MCF 10A (cell line): ENCODE results near the gene SVIL. TPM values are rescaled to one million over a fixed set of nuclear protein-coding genes. Genes with fewer than 3 reads are reported as not detected.
A peak's percentile ranks its signal among the peaks of the same experiment; 100 is the strongest.
"Not testable (repeated sequence)": the region's sequence is repeated elsewhere in the genome, so short reads cannot be mapped to it uniquely, and the experiment has no call there.

Experiments used
- BruUV-seq: library from RNA; stranded (reverse); fragments of 400-500 nt; replicated peaks from 2 replicates; lab custom pipeline; 2021; lab: Mats Ljungman, UMichigan
- CTCF ChIA-PET: fragments of 300-600 bp; sonication (Branson Sonifier 250); formaldehyde crosslinking; extraction: SDS; loops from one replicate; lab custom pipeline; 2021; ENCODE audit warnings: antibody characterized with exemption, inconsistent platforms; lab: Yijun Ruan, JAX
- POLR2A ChIA-PET: fragments of 300-600, 350-650 bp; sonication (Branson Sonifier 250); formaldehyde crosslinking; extraction: SDS; loops from one replicate; lab custom pipeline; 2020; ENCODE audit warnings: antibody characterized with exemption, inconsistent platforms; lab: Yijun Ruan, JAX
- DNase-seq: peaks from one replicate; pipeline ENCODE4 v3.0.0-alpha.2; 2018; ENCODE audit not compliant: unreplicated experiment
- H3K27ac Mint-ChIP-seq: one replicate; pipeline ENCODE4 v1.8.0; 2022; ENCODE audit warnings: mild to moderate bottlenecking, low read depth, mixed read lengths; ENCODE audit not compliant: unreplicated experiment
- H3K27me3 Mint-ChIP-seq: one replicate; pipeline ENCODE4 v1.8.0; 2022; ENCODE audit warnings: mixed read lengths; ENCODE audit not compliant: insufficient read depth, unreplicated experiment
- H3K36me3 Mint-ChIP-seq: one replicate; pipeline ENCODE4 v1.8.0; 2022; ENCODE audit warnings: mild to moderate bottlenecking, moderate library complexity, mixed read lengths; ENCODE audit not compliant: insufficient read depth, unreplicated experiment
- H3K4me1 Mint-ChIP-seq: one replicate; pipeline ENCODE4 v1.8.0; 2022; ENCODE audit warnings: mixed read lengths; ENCODE audit not compliant: insufficient read depth, unreplicated experiment
- H3K4me3 Mint-ChIP-seq: one replicate; pipeline ENCODE4 v1.8.0; 2022; ENCODE audit warnings: mild to moderate bottlenecking, moderate library complexity, mixed read lengths; ENCODE audit not compliant: unreplicated experiment
- H3K9me3 Mint-ChIP-seq: one replicate; pipeline ENCODE4 v1.8.0; 2022; ENCODE audit warnings: mixed read lengths; ENCODE audit not compliant: unreplicated experiment
- CTCF ChIP-seq: fragments of 200-600 bp; IDR thresholded peaks from one replicate; pipeline ENCODE4 v1.8.0; 2022; ENCODE audit warnings: antibody characterized with exemption, mild to moderate bottlenecking; ENCODE audit not compliant: unreplicated experiment
- intact Hi-C: fragments of 100-400 bp; cut with micrococcal nuclease; formaldehyde crosslinking; loops from 2 replicates; pipeline ENCODE4 v1.14.1; 2022
- total RNA-seq: library from RNA; stranded (reverse); gene quantifications from 2 replicates; pipeline ENCODE4 v1.2.3, GENCODE V29; 2022

SVIL gene
- total RNA-seq, 1 experiment from 2014 or later = 43.3 TPM

GRCh38 chr10:29539412-29539811 lies 95.4 kb downstream of the SVIL start:
- DNase-seq = no peak
- BruUV-seq = no TSS peak
- POLR2A ChIA-PET = no interaction called here
- no peak overlapping the region for H3K4me3 Mint-ChIP-seq
- peaks cover 18% of the 10 kb centered on the region for H3K4me1 Mint-ChIP-seq
- CTCF ChIA-PET = no interaction called here
- no peak overlapping the region for H3K27ac Mint-ChIP-seq
- no peak for TF ChIP-seq CTCF
- H3K9me3 Mint-ChIP-seq = no peaks in the 10 kb centered on the region
- H3K36me3 Mint-ChIP-seq = peaks cover 50% of the 10 kb centered on the region
- intact Hi-C loops = no loop called here
- H3K27me3 Mint-ChIP-seq = no peaks in the 10 kb centered on the region

- no TSS peak for BruUV-seq
- Mint-ChIP-seq H3K9me3 (no peaks in the 10 kb centered on the region), H3K4me3 (no peak overlapping the region), H3K27me3 (no peaks in the 10 kb centered on the region), H3K4me1 (peaks cover 12% of the 10 kb centered on the region), H3K27ac (no peak overlapping the region), H3K36me3 (peaks cover 46% of the 10 kb centered on the region)
- ChIA-PET POLR2A (no interaction called here), CTCF (no interaction called here)
- DNase-seq = no peak
- intact Hi-C loops = no loop called here
- no peak for TF ChIP-seq CTCF
Observed at GRCh38 chr10:29537799-29538198, 97.0 kb downstream of the SVIL start.

- CTCF ChIA-PET = interaction anchor here (0.7 kb wide), 1 partner anchor 1249 kb away, joined by 3 read pairs; no protein-coding TSS in a partner anchor
- H3K4me3 Mint-ChIP-seq, POLR2A ChIA-PET, H3K27ac Mint-ChIP-seq, DNase-seq, H3K27me3 Mint-ChIP-seq, intact Hi-C loops, BruUV-seq, H3K9me3 Mint-ChIP-seq: not testable (repeated sequence)
- H3K4me1 Mint-ChIP-seq = peaks cover 12% of the 10 kb centered on the region
- H3K36me3 Mint-ChIP-seq = peaks cover 46% of the 10 kb centered on the region
Observed at GRCh38 chr10:29536691-29537090, 98.1 kb downstream of the SVIL start.

- ChIA-PET POLR2A (no interaction called here), CTCF (interaction anchor here (0.9 kb wide), 1 partner anchor 19 kb away, joined by 3 read pairs; no protein-coding TSS in a partner anchor)
- Mint-ChIP-seq H3K27ac (no peak overlapping the region), H3K4me1 (peaks cover 12% of the 10 kb centered on the region), H3K36me3 (peaks cover 39% of the 10 kb centered on the region), H3K27me3 (no peaks in the 10 kb centered on the region), H3K4me3 (peak overlapping the region; percentile 6), H3K9me3 (no peaks in the 10 kb centered on the region)
- no peak for TF ChIP-seq CTCF
- intact Hi-C loops = no loop called here
- DNase-seq = no peak
- no TSS peak for BruUV-seq
Observed at GRCh38 chr10:29535778-29536453, 98.9 kb downstream of the SVIL start.
